Ascending aorta (tissue), 2 donors: ENCODE results near the gene CEBPZ. TPM values are rescaled to one million over a fixed set of nuclear protein-coding genes. Genes with fewer than 3 reads are reported as not detected.

Source experiments
- DNase-seq, 2 donors: peaks; one replicate each; pipeline ENCODE4 v3.0.0-alpha.2; 2019; ENCODE audit warnings: low spot score in 2 of 2
- H3K27ac ChIP-seq, 2 donors: fragments of 200-600 bp; sonication (generic); one replicate each; pipeline ENCODE4 v1.5.1; 2016 to 2017; ENCODE audit warnings: mild to moderate bottlenecking in 1 of 2
- H3K27me3 ChIP-seq: fragments of 200-600 bp; sonication (generic); one replicate; pipeline ENCODE4 v1.5.1; 2017
- H3K36me3 ChIP-seq, 2 donors: fragments of 200-600 bp; sonication (generic); one replicate each; pipeline ENCODE4 v1.5.1; 2016
- H3K4me1 ChIP-seq, 2 donors: fragments of 200-600 bp; sonication (generic); one replicate each; pipeline ENCODE4 v1.5.1; 2016 to 2017; ENCODE audit warnings: mild to moderate bottlenecking in 1 of 2
- H3K4me3 ChIP-seq, 2 donors: fragments of 200-600 bp; sonication (generic); one replicate each; pipeline ENCODE4 v1.5.1; 2016 to 2017; ENCODE audit warnings: mild to moderate bottlenecking in 1 of 2
- H3K9me3 ChIP-seq, 2 donors: fragments of 200-600 bp; sonication (generic); one replicate each; pipeline ENCODE4 v1.5.1; 2016
- CTCF ChIP-seq, 3 experiments: fragments of 200-600 bp in 2 of 3; fragments of 450-650 bp in 1 of 3; sonication (generic) in 2 of 3; IDR thresholded peaks; one replicate each; pipeline ENCODE4 v1.5.1; 2016 to 2019; ENCODE audit warnings: antibody characterized with exemption in 3 of 3, mild to moderate bottlenecking in 1 of 3, moderate library complexity in 1 of 3
- intact Hi-C: fragments of 100-400 bp; cut with DNase I; formaldehyde crosslinking; loops from one replicate; pipeline ENCODE4 v1.15.1; 2023
- total RNA-seq: library from RNA; depleted of rRNA; stranded (reverse); fragments of >200 nt; gene quantifications from one replicate; pipeline ENCODE4 v1.1.0, GENCODE V29; 2016

The CEBPZ gene
- total RNA-seq, 1 donor from 2014 or later: 20.2 TPM

GRCh38 chr2:37181726-37182684, 49.4 kb downstream of the CEBPZ start:
- H3K36me3 ChIP-seq: no peaks in the 10 kb centered on the region
- H3K27me3 ChIP-seq: no peaks in the 10 kb centered on the region
- intact Hi-C loops: no loop called here
- H3K9me3 ChIP-seq: no peaks in the 10 kb centered on the region
- no peak overlapping the region for H3K4me3 ChIP-seq
- TF ChIP-seq CTCF (IDR thresholded peaks at IDR 0.05): no peak
- DNase-seq: no peak
- no peak overlapping the region for H3K27ac ChIP-seq
- no peaks in the 10 kb centered on the region for H3K4me1 ChIP-seq

- Histone ChIP-seq H3K36me3 (no peaks in the 10 kb centered on the region), H3K9me3 (no peaks in the 10 kb centered on the region), H3K27ac (no peak overlapping the region), H3K27me3 (no peaks in the 10 kb centered on the region), H3K4me3 (no peak overlapping the region), H3K4me1 (no peaks in the 10 kb centered on the region)
- intact Hi-C loops: no loop called here
- TF ChIP-seq CTCF (IDR thresholded peaks at IDR 0.05): no peak
- no peak for DNase-seq
Measured at GRCh38 chr2:37180640-37181039, 50.8 kb downstream of the CEBPZ start.

GRCh38 chr2:37180006-37180639, 51.3 kb downstream of the CEBPZ start:
- Histone ChIP-seq H3K4me1 (no peaks in the 10 kb centered on the region), H3K4me3 (no peak overlapping the region), H3K9me3 (no peaks in the 10 kb centered on the region), H3K27me3 (no peaks in the 10 kb centered on the region), H3K36me3 (no peaks in the 10 kb centered on the region), H3K27ac (no peak overlapping the region)
- intact Hi-C loops: no loop called here
- TF ChIP-seq CTCF (IDR thresholded peaks at IDR 0.05): no peak
- DNase-seq: no peak

- Histone ChIP-seq H3K27ac (no peak overlapping the region), H3K27me3 (no peaks in the 10 kb centered on the region), H3K4me3 (no peak overlapping the region), H3K9me3 (no peaks in the 10 kb centered on the region), H3K36me3 (no peaks in the 10 kb centered on the region), H3K4me1 (no peaks in the 10 kb centered on the region)
- no peak for TF ChIP-seq CTCF (IDR thresholded peaks at IDR 0.05)
- DNase-seq: no peak
- intact Hi-C loops: no loop called here
Measured at GRCh38 chr2:37173741-37174140, 57.7 kb downstream of the CEBPZ start.

- no peaks in the 10 kb centered on the region for H3K27me3 ChIP-seq
- TF ChIP-seq CTCF (IDR thresholded peaks at IDR 0.05): no peak
Measured at GRCh38 chr2:37171624-37171950, 59.8 kb downstream of the CEBPZ start.

More at GRCh38 chr2:37171624-37171950, 59.8 kb downstream of the CEBPZ start:
- no peak for DNase-seq
- no peaks in the 10 kb centered on the region for H3K9me3 ChIP-seq
- no peaks in the 10 kb centered on the region for H3K4me1 ChIP-seq
- no peak overlapping the region for H3K4me3 ChIP-seq
- intact Hi-C loops: no loop called here
- no peak overlapping the region for H3K27ac ChIP-seq
- H3K36me3 ChIP-seq: no peaks in the 10 kb centered on the region
